ENCODE data around the gene ROBO2.

ROBO2 gene

DNA sequence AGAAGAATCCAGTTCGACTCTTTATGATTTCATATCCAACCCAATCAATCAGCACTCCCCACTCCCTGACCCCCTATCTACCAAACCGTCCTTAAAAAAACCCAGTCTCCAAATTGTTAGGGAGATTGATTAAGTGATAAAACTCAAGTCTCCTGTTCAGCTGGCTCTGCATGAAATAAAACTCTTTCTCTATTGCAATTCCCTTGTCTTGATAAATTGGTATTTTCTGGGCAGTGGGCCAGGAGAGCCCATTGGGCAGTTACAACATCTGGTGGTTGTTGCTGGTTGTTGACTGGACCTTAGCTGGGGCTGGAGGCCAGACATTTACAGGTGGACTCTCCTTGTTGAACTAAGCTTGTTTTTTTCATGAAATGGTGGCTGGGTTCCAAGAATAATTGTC lies 642.3 kb downstream of the ROBO2 start:
- no peak for DNase-seq (ENCODE audit: low read depth)

DNA sequence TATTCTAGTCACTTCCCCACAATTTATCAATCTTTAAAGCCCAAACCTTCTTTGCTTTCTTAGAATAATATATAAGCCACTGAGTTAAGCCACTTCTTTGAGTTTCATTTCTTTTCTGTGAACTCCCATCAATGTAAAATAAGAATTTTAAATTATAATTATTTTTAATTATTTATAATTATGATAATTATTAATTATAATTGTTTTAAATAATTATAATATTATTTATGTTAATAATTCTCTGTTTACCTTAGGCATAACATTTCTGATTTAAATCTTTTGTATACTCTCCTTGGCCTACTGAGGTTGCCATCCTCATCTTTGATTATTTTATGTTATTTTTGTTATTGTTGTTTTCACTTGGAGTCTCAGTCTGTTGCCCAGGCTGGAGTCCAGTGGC lies 644.2 kb downstream of the ROBO2 start:
- DNase-seq (ENCODE audit: low read depth), result no peak

DNA sequence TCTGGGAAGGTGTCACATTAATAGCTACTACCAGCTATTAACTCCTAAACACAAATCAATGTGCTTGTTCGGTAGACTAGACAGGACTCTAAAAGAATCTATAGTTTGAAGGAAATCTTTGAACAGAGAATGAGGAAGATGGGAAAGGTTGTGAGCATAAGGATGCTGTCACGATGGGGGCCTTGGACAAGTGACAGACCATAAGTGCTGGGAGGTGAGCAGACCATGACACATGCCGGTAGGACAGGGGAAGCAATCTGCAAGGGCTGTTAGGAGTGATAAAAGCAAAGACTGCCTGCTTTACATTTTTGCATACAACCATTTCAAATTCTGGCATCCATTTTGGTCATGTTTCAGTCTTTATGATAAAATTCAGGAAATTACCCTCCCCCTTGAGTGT lies 645.8 kb downstream of the ROBO2 start:
- no peak for DNase-seq (ENCODE audit: low read depth)

DNA sequence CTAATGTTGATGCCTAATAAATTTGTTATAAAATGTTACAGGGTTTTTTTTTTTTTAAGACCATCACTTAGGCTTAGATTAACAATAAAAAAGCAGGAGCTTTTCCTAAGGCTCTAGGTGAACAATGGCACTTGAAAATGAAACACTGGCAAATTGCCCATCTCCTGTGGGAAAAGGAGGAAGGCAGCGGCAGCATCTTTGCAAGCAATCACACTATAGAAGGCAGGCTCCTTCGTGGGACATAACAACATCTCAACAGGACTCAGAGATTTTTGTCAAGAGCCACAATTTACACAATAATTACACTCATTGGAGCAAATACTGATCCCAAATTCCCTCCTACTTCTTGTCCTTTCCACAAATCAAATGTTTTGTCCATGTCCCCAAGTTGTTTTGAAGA lies 646.7 kb downstream of the ROBO2 start:
- no peak for DNase-seq (ENCODE audit: low read depth)

DNA sequence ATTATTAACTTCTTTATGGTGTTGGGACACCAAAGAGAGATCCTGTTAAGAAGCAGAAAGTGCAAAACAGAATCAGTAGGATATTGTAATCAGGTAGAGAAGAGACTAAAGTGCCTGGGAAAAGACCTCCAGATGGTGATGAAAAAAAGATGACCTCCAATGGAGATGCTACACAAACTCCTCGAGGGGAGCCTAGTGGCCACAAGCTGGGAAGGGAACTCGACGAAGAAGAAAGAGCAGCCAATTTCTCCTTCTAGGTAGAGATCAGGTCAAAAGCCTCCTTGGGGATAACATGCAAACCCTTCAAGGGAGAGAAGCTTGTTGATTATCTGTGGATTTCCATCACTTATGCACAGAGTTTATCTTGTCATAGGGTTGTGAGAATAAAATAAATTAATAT lies 647.6 kb downstream of the ROBO2 start:
- no peak for DNase-seq (ENCODE audit: low read depth)

DNA sequence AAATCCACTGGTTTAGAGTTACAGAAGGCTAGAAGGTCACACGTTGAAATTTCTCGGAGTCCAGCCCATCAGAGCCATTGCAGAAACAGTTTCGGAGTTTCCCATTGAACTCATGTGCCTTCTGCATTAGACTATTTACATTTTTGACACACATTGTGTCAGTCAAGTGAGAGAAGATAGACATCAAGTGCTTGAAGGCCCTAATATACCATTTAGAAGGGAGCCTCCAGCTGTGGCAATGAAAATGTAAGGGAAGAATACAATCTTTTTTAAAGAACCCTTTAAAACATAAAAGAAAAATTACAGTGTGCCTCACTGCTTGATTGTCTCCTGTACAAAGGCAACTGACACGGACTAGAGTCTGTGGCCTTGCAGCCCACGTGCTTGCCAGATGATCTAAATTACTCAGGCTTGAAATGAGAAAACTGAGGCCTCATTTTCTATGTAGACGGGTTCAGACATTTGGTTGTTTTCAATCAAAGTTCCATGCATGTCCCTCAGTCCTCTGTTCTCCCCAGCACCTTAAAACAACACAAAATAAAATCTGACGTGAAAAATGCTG lies 650.5 kb downstream of the ROBO2 start:
- no peak for DNase-seq (ENCODE audit: low read depth)

DNA sequence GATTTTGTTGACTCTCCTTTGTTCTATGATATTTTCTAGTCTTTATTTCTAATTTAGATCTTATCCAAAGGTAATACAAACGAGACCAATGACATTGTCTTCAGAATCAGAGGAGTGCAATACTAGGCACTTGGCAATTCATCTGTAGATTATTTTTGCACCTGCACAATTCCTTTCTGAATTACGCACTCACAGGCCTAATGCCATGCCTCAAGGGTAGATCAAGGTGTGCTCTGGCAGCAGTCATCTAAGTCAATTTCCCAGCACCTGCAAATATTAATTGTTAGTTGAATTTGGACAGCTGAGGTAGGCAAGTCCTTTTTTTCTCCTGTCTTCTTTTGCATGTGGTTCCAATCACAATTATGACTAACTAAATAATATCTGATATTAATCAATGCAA lies 653.2 kb downstream of the ROBO2 start:
- DNase-seq (ENCODE audit: low read depth), result no peak

DNA sequence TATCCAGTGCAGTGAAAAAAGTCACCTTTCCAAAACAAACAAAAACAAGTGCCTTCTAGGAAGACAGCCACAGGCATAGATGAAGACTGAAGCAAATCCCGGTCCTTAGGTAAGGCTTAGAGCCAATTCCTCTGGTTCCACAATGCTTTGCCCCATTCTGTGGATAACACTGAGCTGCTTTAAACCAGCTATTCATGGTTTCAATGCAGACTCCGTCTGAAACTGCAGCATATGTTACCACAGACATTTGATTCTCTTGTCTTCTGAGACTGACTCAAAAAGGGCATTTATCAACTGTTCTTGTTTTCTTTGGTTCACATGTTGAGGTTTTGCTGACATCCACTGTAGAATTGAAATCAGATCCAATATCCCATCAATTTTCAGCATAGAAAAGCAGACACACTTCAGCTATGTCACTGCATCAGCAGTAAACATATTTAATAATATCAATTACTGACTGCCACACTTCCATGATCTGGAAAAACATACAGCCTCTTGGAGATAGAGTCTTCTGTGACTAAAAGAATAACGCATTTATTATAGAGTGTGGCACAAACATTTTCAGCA lies 659.3 kb downstream of the ROBO2 start:
- DNase-seq (ENCODE audit: low read depth), result no peak

All from stimulated activated CD8-positive, alpha-beta memory T cell treated with anti-CD3 and anti-CD28 coated beads, Interleukin-4, amount 100 ng/mL, for 24 hours (primary cell).